ENCODE data around the gene NHEJ1. TPM values are rescaled to one million over a fixed set of nuclear protein-coding genes. Genes with fewer than 3 reads are reported as not detected.

The NHEJ1 gene
- total and polyA plus RNA-seq, 2 of the 13 experiments (the other 11 are each of a cell fraction or from before 2014, with no cell fraction given), result 30.0 to 30.7 TPM

- DNase-seq (ENCODE audit: low spot score) (no peak), ATAC-seq (no peak), FAIRE-seq (no peak)
- H3K27me3 ChIP-seq (ENCODE audit: control insufficient read depth in 1 of 2, insufficient read depth in 2 of 2, low read length in 2 of 2), result no peaks in the 10 kb centered on the region; a peak in 1 of 5 replicates
- ChIA-PET CTCF (ENCODE audit: low intra/inter-chr PET ratio, low total read pairs) (no interaction called here), POLR2A (interaction anchor here (1.1 to 10.4 kb wide), 3 partner anchors 18 to 75 kb away, joined by 4 to 227 read pairs (median 4); partner anchors contain the start of gene ZFAND2B)
- no peaks in the 10 kb centered on the region for H3K9me3 ChIP-seq (ENCODE audit: low read length)
- H3K4me2 ChIP-seq (ENCODE audit: low read depth, low read length), result no peak overlapping the region
- H3K4me1 ChIP-seq (ENCODE audit: insufficient read depth, low read length), result peaks cover 45% of the 10 kb centered on the region
- no peaks in the 10 kb centered on the region for H4K20me1 ChIP-seq (ENCODE audit: insufficient read depth, low read length)
- TF ChIP-seq ZNF337 (CRISPR knock-in tag; IDR thresholded peaks at IDR 0.05; ENCODE audit: borderline replicate concordance, low read depth) (no peak), CC2D1A (CRISPR knock-in tag; IDR thresholded peaks at IDR 0.05) (no peak), ZNF597 (CRISPR knock-in tag; IDR thresholded peaks at IDR 0.05) (no peak), HMGXB4 (CRISPR knock-in tag; IDR thresholded peaks at IDR 0.05; ENCODE audit: borderline replicate concordance in 1 of 2, low read depth in 1 of 2) (no peak), PAWR (CRISPR knock-in tag; IDR thresholded peaks at IDR 0.05; ENCODE audit: borderline replicate concordance) (no peak), HIVEP1 (CRISPR knock-in tag; IDR thresholded peaks at IDR 0.05) (no peak), ZNF850 (CRISPR knock-in tag; conservative IDR thresholded peaks at IDR 0.05) (no peak), ZKSCAN1 (IDR thresholded peaks at IDR 0.05; ENCODE audit: low read length) (no peak), MXD3 (CRISPR knock-in tag; IDR thresholded peaks at IDR 0.05) (no peak), NFE2L2 (IDR thresholded peaks at IDR 0.05; ENCODE audit: low read length) (no peak), DNMT1 (CRISPR knock-in tag; IDR thresholded peaks at IDR 0.05) (no peak), MIER2 (CRISPR knock-in tag; IDR thresholded peaks at IDR 0.05) (no peak), GPN1 (CRISPR knock-in tag; IDR thresholded peaks at IDR 0.05; ENCODE audit: borderline replicate concordance) (no peak), TRIM22 (IDR thresholded peaks at IDR 0.05) (no peak), NFIC (IDR thresholded peaks at IDR 0.05; ENCODE audit: low read length) (no peak), POLR2AphosphoS5 (IDR thresholded peaks at IDR 0.05; ENCODE audit: low read depth, low read length) (no peak), CTCF (CRISPR knock-in tag; IDR thresholded peaks at IDR 0.05) (no peak), MBD4 (IDR thresholded peaks at IDR 0.05; ENCODE audit: borderline replicate concordance, low read length) (no peak)
- peaks cover 15% of the 10 kb centered on the region for H3K79me2 ChIP-seq (ENCODE audit: insufficient read depth, low read length)
- no peak overlapping the region for H3K27ac ChIP-seq (ENCODE audit: extremely low read length, insufficient read depth, low read length)
- H2AFZ ChIP-seq (ENCODE audit: low read length), result no peak overlapping the region
- H3K4me3 ChIP-seq (replicated peaks in 1 of 3; ENCODE audit: insufficient read depth in 1 of 3, low read depth in 2 of 3, low read length in 3 of 3), result no peak overlapping the region
- no peak overlapping the region for H3K9ac ChIP-seq (ENCODE audit: insufficient read depth, low read depth, low read length)
- in situ Hi-C loops (cut with HindIII; ENCODE audit: extremely low pct_ligation_motif_present, low pct_unique_long_range_greater_than_20kb), result loop anchor here (5.0 kb wide), 2 partner anchors 33 to 123 kb away; partner anchors contain the start of gene ZFAND2B
- intact Hi-C loops (cut with micrococcal nuclease; ENCODE audit: unreplicated experiment), result no loop called here
- 92% methylated on average over 3 of the region's 3 CpGs for WGBS (ENCODE audit: low lambda C conversion rate)
- BruUV-seq (replicated peaks), result no TSS peak
- H3K36me3 ChIP-seq (replicated peaks in 1 of 2; ENCODE audit: control insufficient read depth in 1 of 2, insufficient read depth in 2 of 2, low read length in 2 of 2), result peaks cover 7 to 23% of the 10 kb centered on the region in 2 experiments
Measured at GRCh38 chr2:219174146-219174545, 13.5 kb upstream of the NHEJ1 start.

Measured in HepG2 (cell line).